HEK293T (cell line): ENCODE results near the gene ZMPSTE24.

Source experiments
- CTCF ChIA-PET: fragments of 350-600 bp; formaldehyde crosslinking; extraction: SDS; loops from one replicate; lab custom pipeline; 2021; ENCODE audit warnings: antibody characterized with exemption, inconsistent platforms; lab: Yijun Ruan, JAX
- POLR2A ChIA-PET: fragments of 350-600 bp; formaldehyde crosslinking; extraction: SDS; loops from one replicate; lab custom pipeline; 2020; ENCODE audit warnings: antibody characterized with exemption, inconsistent platforms; lab: Yijun Ruan, JAX
- DNase-seq: peaks from one replicate; pipeline ENCODE4 v3.0.0; 2012; ENCODE audit warnings: mixed read lengths; ENCODE audit errors: extremely low spot score
- ARNT ChIP-seq: fragments of 450-650 bp; IDR thresholded peaks from 2 replicates; pipeline ENCODE4 v1.6.1; 2017; ENCODE audit warnings: mild to moderate bottlenecking
- BHLHE40 ChIP-seq: fragments of 450-650 bp; IDR thresholded peaks from 2 replicates; pipeline ENCODE4 v1.6.1; 2016; ENCODE audit warnings: mild to moderate bottlenecking, moderate library complexity, borderline replicate concordance
- CTBP1 ChIP-seq: fragments of 450-650 bp; IDR thresholded peaks from 2 replicates; pipeline ENCODE4 v1.6.1; 2016; ENCODE audit warnings: borderline replicate concordance
- ELF4 ChIP-seq: fragments of 450-650 bp; IDR thresholded peaks from 2 replicates; pipeline ENCODE4 v1.6.1; 2017; ENCODE audit warnings: antibody characterized with exemption
- FOXA1 ChIP-seq: fragments of 450-650 bp; IDR thresholded peaks from 2 replicates; pipeline ENCODE4 v1.6.1; 2016; ENCODE audit warnings: mild to moderate bottlenecking
- FOXK2 ChIP-seq: fragments of 450-650 bp; IDR thresholded peaks from 2 replicates; pipeline ENCODE4 v1.6.1; 2016; ENCODE audit warnings: mild to moderate bottlenecking
- FOXM1 ChIP-seq: fragments of 450-650 bp; IDR thresholded peaks from 2 replicates; pipeline ENCODE4 v1.6.1; 2017; ENCODE audit warnings: mild to moderate bottlenecking, borderline replicate concordance
- HDGF ChIP-seq: fragments of 450-650 bp; IDR thresholded peaks from 2 replicates; pipeline ENCODE4 v1.6.1; 2017; ENCODE audit warnings: antibody characterized with exemption, borderline replicate concordance
- L3MBTL2 ChIP-seq: fragments of 450-650 bp; conservative IDR thresholded peaks from 2 replicates; pipeline ENCODE4 v1.6.1; 2016; ENCODE audit warnings: mild to moderate bottlenecking
- LEF1 ChIP-seq: fragments of 450-650 bp; IDR thresholded peaks from 2 replicates; pipeline ENCODE4 v1.6.1; 2017; ENCODE audit warnings: mild to moderate bottlenecking, borderline replicate concordance
- NFRKB ChIP-seq: fragments of 450-650 bp; IDR thresholded peaks from 2 replicates; pipeline ENCODE4 v1.6.1; 2016; ENCODE audit warnings: mild to moderate bottlenecking, moderate library complexity
- SP1 ChIP-seq: fragments of 450-650 bp; IDR thresholded peaks from 2 replicates; pipeline ENCODE4 v1.6.1; 2017
- SUZ12 ChIP-seq: fragments of 450-650 bp; IDR thresholded peaks from 2 replicates; pipeline ENCODE4 v1.6.1; 2016; ENCODE audit warnings: mild to moderate bottlenecking
- TARDBP ChIP-seq: fragments of 450-650 bp; IDR thresholded peaks from 2 replicates; pipeline ENCODE4 v1.6.1; 2016
- ZNF384 ChIP-seq: fragments of 450-650 bp; IDR thresholded peaks from 2 replicates; pipeline ENCODE4 v1.6.1; 2016
- TF ChIP-seq, protein P1 (sequence below): fragments of 450-650 bp; IDR thresholded peaks from 2 replicates; pipeline ENCODE4 v1.6.1; 2016

ZMPSTE24 gene

DNA sequence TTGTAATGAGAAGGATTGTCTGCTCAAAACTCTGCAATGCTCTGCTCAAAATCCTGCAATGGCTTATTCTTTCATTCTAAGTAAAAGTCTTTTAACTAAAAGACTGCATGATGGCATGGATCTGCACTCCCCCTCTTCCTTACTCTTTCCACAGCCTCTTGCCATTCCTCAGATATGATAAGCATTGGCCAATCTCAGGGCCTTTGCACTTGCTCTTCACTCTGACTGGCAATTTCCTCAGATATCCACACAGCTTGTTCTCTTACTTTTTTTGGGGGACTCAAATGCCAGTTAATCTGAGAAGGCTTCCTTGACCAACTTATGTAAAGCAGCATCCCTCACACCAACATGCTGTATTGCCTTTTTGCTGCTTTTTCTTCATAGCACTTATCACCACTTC, 2.8 kb upstream of the ZMPSTE24 start:
- POLR2A ChIA-PET = no interaction called here
- TF ChIP-seq FOXA1 (no peak), LEF1 (no peak), L3MBTL2 (no peak), HDGF (no peak), FOXK2 (no peak), ARNT (no peak)
- CTCF ChIA-PET = no interaction called here
- no peak for DNase-seq

DNA sequence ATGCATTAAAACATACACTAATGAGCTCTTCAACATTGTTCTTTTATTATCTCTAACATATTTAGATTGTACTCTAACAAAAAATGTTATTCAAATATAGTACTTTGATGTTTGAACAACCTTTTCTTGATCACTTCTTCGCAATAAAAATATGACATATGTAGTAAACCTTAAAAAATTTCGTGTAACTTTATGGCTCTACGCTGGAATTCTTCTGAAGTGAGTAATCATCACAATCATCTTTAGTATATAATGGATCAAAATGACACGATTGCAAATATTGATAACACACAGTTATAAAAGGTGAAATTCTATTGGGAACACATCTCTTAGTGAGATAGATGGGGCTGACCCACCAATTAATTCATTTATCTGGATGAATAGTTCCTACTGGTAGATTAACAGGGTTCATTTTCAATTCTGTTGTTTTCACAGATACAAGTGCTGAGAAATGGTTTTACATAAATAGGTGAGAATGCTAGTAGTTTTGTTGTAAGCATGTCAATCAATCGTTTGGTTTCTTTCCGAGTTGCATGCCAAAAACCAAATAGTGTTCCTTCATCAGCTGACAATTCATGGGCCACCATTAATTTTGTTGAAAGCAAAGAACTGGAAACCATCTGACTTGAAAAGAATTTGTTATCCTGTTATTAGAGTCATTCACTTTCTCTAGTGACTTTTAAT, 1.5 kb upstream of the ZMPSTE24 start:
- POLR2A ChIA-PET = no interaction called here
- CTCF ChIA-PET = no interaction called here
- DNase-seq = no peak
- TF ChIP-seq, protein P1, sequence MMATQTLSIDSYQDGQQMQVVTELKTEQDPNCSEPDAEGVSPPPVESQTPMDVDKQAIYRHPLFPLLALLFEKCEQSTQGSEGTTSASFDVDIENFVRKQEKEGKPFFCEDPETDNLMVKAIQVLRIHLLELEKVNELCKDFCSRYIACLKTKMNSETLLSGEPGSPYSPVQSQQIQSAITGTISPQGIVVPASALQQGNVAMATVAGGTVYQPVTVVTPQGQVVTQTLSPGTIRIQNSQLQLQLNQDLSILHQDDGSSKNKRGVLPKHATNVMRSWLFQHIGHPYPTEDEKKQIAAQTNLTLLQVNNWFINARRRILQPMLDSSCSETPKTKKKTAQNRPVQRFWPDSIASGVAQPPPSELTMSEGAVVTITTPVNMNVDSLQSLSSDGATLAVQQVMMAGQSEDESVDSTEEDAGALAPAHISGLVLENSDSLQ = 0 out of 2 replicates have a peak, but pooled peaks have one; percentile 12
- TF ChIP-seq ZNF384 = no peak

DNA sequence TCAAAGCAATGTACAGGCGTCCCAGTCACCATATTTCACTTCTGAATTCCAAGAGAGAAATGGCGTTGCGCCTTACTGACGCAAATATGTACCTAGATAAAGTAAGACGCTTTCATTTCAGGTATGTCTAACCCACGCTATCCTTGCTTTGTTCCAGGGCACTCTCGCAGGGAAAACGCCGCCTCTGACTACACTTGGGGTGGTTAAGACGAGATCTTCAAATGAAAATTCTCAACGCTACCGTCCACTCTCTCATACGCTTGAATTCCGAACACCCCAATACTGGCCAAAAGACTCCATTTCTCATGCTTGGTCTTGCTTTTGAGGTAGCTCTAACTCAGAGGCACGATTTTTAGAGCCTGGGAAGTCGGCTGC, 736 bp upstream of the ZMPSTE24 start:
- TF ChIP-seq L3MBTL2 (no peak), ELF4 (no peak), FOXA1 (no peak), BHLHE40 (no peak), CTBP1 (no peak), TARDBP (no peak), LEF1 (no peak), ZNF384 (no peak), FOXM1 (no peak), NFRKB (no peak), FOXK2 (no peak), SUZ12 (no peak), SP1 (no peak), HDGF (no peak)
- TF ChIP-seq, protein P1 = no peak
- ChIA-PET POLR2A (interaction anchor here (0.7 to 1.5 kb wide), 13 partner anchors 10 to 217 kb away, joined by 3 to 8 read pairs (median 3); partner anchors contain the start of genes CAP1 and TMCO2), CTCF (no interaction called here)
- no peak for DNase-seq

DNA sequence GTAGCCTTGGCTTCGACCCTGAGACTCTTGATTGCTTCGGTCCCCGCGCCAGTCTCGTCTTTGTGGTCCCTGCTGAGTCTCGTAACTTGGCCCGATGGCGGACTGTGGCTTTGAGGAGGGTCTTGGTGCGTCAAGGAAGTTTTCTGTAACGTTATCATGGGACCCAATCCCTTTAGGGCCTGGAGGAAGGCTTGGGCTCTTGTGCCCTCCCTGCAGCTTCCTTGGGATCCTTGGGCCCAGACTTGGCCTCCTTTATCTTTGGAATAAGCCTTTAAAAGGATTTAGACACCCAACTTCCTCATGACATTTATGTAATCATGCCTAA, 371 bp downstream of the ZMPSTE24 start:
- CTCF ChIA-PET = no interaction called here
- DNase-seq = peak; percentile 26
- TF ChIP-seq FOXK2 (no peak), ARNT (no peak), FOXA1 (no peak), FOXM1 (no peak), HDGF (no peak), SP1 (no peak), LEF1 (no peak), ELF4 (no peak), L3MBTL2 (no peak), CTBP1 (no peak), ZNF384 (no peak), TARDBP (no peak), NFRKB (no peak), SUZ12 (no peak), BHLHE40 (no peak)
- TF ChIP-seq, protein P1 = no peak
- POLR2A ChIA-PET = interaction anchor here (1.0 to 1.5 kb wide), 12 partner anchors 11 to 218 kb away, joined by 3 to 8 read pairs (median 4); partner anchors contain the start of genes CAP1 and TMCO2

DNA sequence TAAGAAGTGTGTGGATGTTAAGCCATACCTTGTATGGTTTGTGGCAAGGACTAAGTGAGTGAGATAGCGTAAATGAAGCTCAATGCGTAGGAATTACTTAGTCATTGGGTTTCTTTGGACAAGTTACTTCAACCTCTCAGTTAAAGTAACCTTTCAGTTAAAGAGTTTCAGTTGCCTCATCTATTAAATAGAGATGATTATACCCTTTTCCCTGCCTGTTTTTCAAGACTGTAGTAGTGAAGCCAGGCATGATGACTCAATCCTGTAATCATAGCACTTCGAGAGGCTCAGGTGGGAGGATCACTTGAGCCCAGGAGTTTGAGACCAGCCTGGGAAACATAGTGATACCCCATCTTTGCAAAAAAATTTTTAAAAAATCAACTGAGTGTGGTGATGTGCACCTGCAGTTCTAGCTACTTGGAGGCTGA, 6.3 kb downstream of the ZMPSTE24 start:
- ChIA-PET CTCF (no interaction called here), POLR2A (no interaction called here)
- DNase-seq = no peak

DNA sequence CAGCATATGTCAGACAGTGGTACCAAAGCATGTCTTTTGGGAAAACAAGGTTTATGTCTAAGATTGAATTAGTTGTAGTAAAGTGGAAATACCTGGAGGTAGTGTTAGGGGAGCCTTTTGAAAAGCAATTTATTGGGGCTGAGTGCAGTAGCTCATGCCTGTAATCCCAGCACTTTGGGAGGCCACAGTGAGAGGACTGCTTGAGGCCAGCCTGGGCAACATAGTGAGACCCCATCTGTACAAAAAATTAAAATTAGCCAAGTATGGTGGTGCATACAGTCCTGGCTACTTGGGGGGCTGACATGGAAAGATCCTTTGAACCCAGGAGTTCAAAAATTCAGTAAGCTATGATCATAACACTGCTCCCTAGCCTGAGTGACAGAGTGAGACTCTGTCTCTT, 7.3 kb downstream of the ZMPSTE24 start:
- no peak for DNase-seq
- POLR2A ChIA-PET = no interaction called here
- CTCF ChIA-PET = no interaction called here
- TF ChIP-seq ELF4 (no peak), NFRKB (no peak)
- TF ChIP-seq, protein P1 = no peak

More for the DNA sequence above, 6.3 kb downstream of the ZMPSTE24 start:
- TF ChIP-seq CTBP1 = no peak

DNA sequence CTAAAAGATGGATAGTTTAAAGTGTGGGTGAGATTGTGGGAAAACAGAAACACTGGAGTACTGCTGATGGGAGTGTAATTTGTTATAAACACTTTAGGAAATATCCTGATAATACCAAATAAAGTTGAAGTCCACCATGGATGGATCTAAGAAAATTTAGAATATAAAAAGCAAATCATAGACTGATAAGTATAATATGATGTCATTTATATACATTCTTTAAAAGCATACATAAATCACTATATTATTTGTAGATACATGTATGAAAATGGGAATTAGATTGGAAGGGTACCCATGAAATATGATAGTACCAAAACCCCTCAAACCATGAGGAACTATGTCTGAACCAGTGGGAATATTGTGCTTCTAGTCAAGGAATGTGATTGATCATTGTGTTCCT, 7.9 kb downstream of the ZMPSTE24 start:
- ChIA-PET POLR2A (no interaction called here), CTCF (no interaction called here)
- TF ChIP-seq FOXM1 (no peak), TARDBP (no peak), SUZ12 (no peak), HDGF (no peak), ELF4 (no peak), SP1 (no peak), FOXA1 (no peak), ARNT (no peak), BHLHE40 (no peak), ZNF384 (no peak), L3MBTL2 (no peak), NFRKB (no peak), FOXK2 (no peak), LEF1 (no peak), CTBP1 (no peak)
- TF ChIP-seq, protein P1 = no peak
- DNase-seq = no peak
